Neural crest cell (in vitro differentiated cells): ENCODE data around the gene SEMA3C. TPM values are rescaled to one million over a fixed set of nuclear protein-coding genes. Genes with fewer than 3 reads are reported as not detected.

Experiments used
- DNase-seq: peaks from one replicate; pipeline ENCODE4 v3.0.0; 2021; ENCODE audit warnings: low read depth, mixed read lengths, low spot score
- H3K27ac Mint-ChIP-seq: one replicate; pipeline ENCODE4 v1.8.0; 2021; ENCODE audit warnings: mild to moderate bottlenecking, mixed read lengths; ENCODE audit not compliant: unreplicated experiment
- H3K27me3 Mint-ChIP-seq: 2 replicates; pipeline ENCODE4 v1.8.0; 2021; ENCODE audit warnings: low read depth, mild to moderate bottlenecking, mixed read lengths
- H3K36me3 Mint-ChIP-seq: 2 replicates; pipeline ENCODE4 v1.8.0; 2021; ENCODE audit warnings: low read depth, mild to moderate bottlenecking, mixed read lengths
- H3K4me1 Mint-ChIP-seq: 2 replicates; pipeline ENCODE4 v1.8.0; 2021; ENCODE audit warnings: mixed read lengths
- H3K4me3 Mint-ChIP-seq: one replicate; pipeline ENCODE4 v1.8.0; 2021; ENCODE audit warnings: mild to moderate bottlenecking, mixed read lengths
- H3K9me3 Mint-ChIP-seq: 2 replicates; pipeline ENCODE4 v1.8.0; 2021; ENCODE audit warnings: mixed read lengths
- total RNA-seq: library from RNA; stranded (reverse); gene quantifications from 2 replicates; pipeline ENCODE4 v1.2.1, GENCODE V29; 2021
- TF ChIP-seq, protein P1 (sequence below): fragments of 200-600 bp; sonication (generic); conservative IDR thresholded peaks from 2 replicates; pipeline ENCODE4 v1.5.0; 2021; ENCODE audit warnings: antibody characterized with exemption, mild to moderate bottlenecking

SEMA3C gene
- total RNA-seq, 1 donor from 2014 or later = 36.6 TPM

DNA sequence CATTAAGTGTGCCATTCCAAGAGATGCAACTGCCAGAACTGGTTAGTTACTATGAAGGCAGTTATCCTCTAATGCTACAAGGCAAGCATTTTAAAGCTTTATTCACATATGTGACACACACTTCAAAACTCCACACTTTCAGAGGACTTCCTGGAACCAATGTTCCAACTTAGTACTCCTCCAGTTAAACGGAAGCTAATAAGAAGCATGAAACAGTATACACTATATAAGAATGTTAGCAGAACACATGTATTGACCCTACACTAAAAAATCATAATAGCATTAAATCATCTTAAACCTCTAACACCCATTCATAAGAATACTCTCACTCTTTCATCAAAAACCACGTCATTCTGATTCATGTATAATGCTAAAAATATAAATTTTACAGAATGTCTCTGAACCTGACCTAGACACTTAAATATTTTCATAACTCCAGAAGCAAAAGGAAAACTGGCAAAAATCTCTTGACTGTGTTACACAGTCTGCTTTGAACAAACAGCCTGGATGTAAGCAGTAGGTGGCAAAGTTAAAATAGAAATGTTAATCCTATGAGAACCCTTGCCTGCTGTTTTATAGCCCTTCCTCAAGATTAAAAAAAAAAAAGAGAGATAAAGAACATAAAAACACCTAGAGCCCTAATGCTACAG, 135.0 kb downstream of the SEMA3C start:
- H3K27me3 Mint-ChIP-seq = no peaks in the 10 kb centered on the region
- peaks cover 8% of the 10 kb centered on the region for H3K36me3 Mint-ChIP-seq
- TF ChIP-seq, protein P1, sequence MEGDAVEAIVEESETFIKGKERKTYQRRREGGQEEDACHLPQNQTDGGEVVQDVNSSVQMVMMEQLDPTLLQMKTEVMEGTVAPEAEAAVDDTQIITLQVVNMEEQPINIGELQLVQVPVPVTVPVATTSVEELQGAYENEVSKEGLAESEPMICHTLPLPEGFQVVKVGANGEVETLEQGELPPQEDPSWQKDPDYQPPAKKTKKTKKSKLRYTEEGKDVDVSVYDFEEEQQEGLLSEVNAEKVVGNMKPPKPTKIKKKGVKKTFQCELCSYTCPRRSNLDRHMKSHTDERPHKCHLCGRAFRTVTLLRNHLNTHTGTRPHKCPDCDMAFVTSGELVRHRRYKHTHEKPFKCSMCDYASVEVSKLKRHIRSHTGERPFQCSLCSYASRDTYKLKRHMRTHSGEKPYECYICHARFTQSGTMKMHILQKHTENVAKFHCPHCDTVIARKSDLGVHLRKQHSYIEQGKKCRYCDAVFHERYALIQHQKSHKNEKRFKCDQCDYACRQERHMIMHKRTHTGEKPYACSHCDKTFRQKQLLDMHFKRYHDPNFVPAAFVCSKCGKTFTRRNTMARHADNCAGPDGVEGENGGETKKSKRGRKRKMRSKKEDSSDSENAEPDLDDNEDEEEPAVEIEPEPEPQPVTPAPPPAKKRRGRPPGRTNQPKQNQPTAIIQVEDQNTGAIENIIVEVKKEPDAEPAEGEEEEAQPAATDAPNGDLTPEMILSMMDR = no peak
- H3K27ac Mint-ChIP-seq = no peak overlapping the region
- H3K4me1 Mint-ChIP-seq = peaks cover 23% of the 10 kb centered on the region
- no peak overlapping the region for H3K4me3 Mint-ChIP-seq
- DNase-seq = no peak
- H3K9me3 Mint-ChIP-seq = no peaks in the 10 kb centered on the region

DNA sequence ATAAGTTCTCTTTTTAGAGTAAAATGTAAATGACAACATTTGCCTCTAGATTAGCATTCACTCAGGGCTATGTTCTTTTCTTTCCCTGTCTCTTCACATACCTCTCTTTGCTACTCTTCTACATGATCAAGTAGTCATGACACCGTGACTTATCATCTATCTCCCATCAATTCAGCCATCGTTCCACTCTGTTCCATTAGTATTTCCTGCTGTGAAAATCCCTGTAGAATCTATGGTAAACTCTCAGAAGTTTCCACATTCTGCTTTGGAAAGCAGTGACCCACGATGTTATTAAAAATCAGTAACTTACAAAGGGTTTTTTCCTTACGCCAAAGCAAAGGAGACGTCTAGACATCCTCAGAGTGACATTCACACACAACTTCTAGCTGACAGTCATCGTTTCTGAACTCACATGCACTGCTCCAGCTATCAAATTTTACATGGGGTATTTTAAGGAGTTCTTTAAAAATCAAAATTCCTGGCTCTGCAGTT, 135.6 kb downstream of the SEMA3C start:
- Mint-ChIP-seq H3K4me3 (no peak overlapping the region), H3K27ac (no peak overlapping the region)

DNA sequence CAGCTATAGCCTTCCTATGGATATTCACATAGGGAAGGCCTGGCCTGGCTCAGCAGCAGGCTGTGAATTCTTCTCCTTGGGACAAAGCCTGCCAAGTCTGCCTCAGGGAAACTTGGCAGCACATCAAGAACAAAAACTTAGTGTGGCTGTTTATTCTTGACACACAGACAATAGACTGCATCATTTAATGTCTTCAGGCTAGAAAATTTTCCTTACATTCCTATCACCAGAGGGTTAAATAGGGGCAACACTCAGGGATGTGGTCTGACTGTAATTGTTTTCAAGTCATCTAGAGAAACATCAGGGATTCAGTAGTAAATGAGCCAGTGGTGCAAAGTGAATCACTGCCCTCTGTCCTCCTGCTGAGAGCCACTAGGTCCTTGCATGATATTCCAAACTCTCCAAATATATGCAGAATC, 137.3 kb downstream of the SEMA3C start:
- H3K27me3 Mint-ChIP-seq = no peaks in the 10 kb centered on the region
- peaks cover 23% of the 10 kb centered on the region for H3K4me1 Mint-ChIP-seq
- DNase-seq = no peak
- H3K27ac Mint-ChIP-seq = no peak overlapping the region
- no peak overlapping the region for H3K4me3 Mint-ChIP-seq
- H3K36me3 Mint-ChIP-seq = peaks cover 1% of the 10 kb centered on the region
- TF ChIP-seq, protein P1 = no peak
- no peaks in the 10 kb centered on the region for H3K9me3 Mint-ChIP-seq

More for the DNA sequence above, 135.6 kb downstream of the SEMA3C start:
- no peak for DNase-seq
- TF ChIP-seq, protein P1 = no peak
- Mint-ChIP-seq H3K36me3 (peaks cover 8% of the 10 kb centered on the region), H3K4me1 (peaks cover 23% of the 10 kb centered on the region), H3K27me3 (no peaks in the 10 kb centered on the region), H3K9me3 (no peaks in the 10 kb centered on the region)

DNA sequence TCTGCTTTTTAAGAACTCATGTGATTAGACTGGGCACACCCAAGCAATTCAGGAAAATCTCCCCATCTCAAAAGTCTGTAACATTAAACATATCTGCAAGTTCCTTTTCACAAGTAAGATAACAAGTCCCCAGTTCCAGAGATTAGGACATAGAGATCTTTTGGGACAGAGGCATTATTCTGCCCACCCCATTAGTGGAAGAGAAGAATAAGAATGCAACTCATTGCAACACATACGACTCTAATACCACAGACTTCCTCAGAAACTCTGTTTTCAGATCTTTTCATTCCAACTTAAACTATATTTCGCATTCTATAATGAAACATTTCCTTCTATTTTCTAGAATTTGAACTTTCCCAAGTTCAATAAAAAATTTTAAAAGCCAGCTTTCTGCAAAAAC, 137.7 kb downstream of the SEMA3C start:
- H3K36me3 Mint-ChIP-seq = no peaks in the 10 kb centered on the region
- H3K4me1 Mint-ChIP-seq = peaks cover 23% of the 10 kb centered on the region
- no peaks in the 10 kb centered on the region for H3K27me3 Mint-ChIP-seq

DNA sequence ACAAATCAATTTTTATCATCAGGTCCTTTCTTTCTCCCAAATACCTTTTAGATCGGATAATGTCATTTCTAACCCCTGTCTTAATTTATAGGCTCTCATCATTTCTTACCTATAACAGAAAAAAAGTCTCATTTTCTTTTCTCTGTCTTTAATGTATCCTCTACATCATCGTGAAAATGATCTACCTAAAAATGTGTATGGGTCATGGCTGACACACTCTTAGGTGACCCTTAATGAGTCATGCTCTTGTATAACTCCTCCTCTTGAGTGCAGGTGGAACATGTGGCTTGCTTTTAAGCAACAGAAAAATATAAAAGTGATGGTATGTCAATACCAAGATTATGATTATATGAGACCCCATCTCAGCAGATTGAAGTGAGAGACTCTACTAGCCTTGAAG, 139.4 kb downstream of the SEMA3C start:
- Mint-ChIP-seq H3K4me1 (peaks cover 28% of the 10 kb centered on the region), H3K36me3 (no peaks in the 10 kb centered on the region), H3K27me3 (no peaks in the 10 kb centered on the region), H3K9me3 (no peaks in the 10 kb centered on the region), H3K4me3 (no peak overlapping the region), H3K27ac (no peak overlapping the region)
- no peak for DNase-seq
- TF ChIP-seq, protein P1 = no peak

More for the DNA sequence above, 137.7 kb downstream of the SEMA3C start:
- no peaks in the 10 kb centered on the region for H3K9me3 Mint-ChIP-seq
- no peak overlapping the region for H3K27ac Mint-ChIP-seq
- TF ChIP-seq, protein P1 = no peak
- no peak overlapping the region for H3K4me3 Mint-ChIP-seq
- DNase-seq = no peak
